Mesenchymal stem cell (in vitro differentiated cells and primary cell): ENCODE results near the gene C19orf53.

Experiments
- DNase-seq: peaks from one replicate; pipeline ENCODE4 v3.0.0-alpha.2; 2013
- H2AFZ ChIP-seq: one replicate; pipeline ENCODE4 v1.6.1; 2013; ENCODE audit warnings: low read depth, mild to moderate bottlenecking, control low read depth, inconsistent platforms, low read length, moderate library complexity
- H2AK5ac ChIP-seq: 2 replicates; pipeline ENCODE4 v1.6.1; 2013; ENCODE audit warnings: low read length, moderate library complexity, mild to moderate bottlenecking, inconsistent platforms; ENCODE audit not compliant: severe bottlenecking
- H2BK120ac ChIP-seq: one replicate; pipeline ENCODE4 v1.6.1; 2013; ENCODE audit warnings: low read depth, mild to moderate bottlenecking, inconsistent platforms, low read length, moderate library complexity
- H2BK12ac ChIP-seq, 2 experiments: one replicate each; pipeline ENCODE4 v1.6.1; 2013; ENCODE audit warnings: inconsistent platforms in 2 of 2, low read length in 2 of 2, mild to moderate bottlenecking in 2 of 2, moderate library complexity in 2 of 2, control low read depth in 1 of 2
- H2BK15ac ChIP-seq: one replicate; pipeline ENCODE4 v1.6.1; 2013; ENCODE audit warnings: mild to moderate bottlenecking, low read depth, inconsistent platforms; ENCODE audit not compliant: poor library complexity, severe bottlenecking
- H2BK5ac ChIP-seq: 2 replicates; pipeline ENCODE4 v1.6.1; 2013; ENCODE audit warnings: low read depth, mild to moderate bottlenecking, low read length, control low read depth, inconsistent platforms; ENCODE audit not compliant: poor library complexity, severe bottlenecking
- H3K14ac ChIP-seq, 2 experiments: one replicate each; pipeline ENCODE4 v1.6.1; 2013; ENCODE audit warnings: inconsistent platforms in 2 of 2, low read length in 2 of 2, control low read depth in 1 of 2, mild to moderate bottlenecking in 1 of 2, moderate library complexity in 1 of 2
- H3K18ac ChIP-seq, 2 experiments: one replicate each; pipeline ENCODE4 v1.6.1; 2013; ENCODE audit warnings: inconsistent platforms in 2 of 2, low read length in 2 of 2, control low read depth in 1 of 2, low read depth in 1 of 2, mild to moderate bottlenecking in 1 of 2
- H3K23ac ChIP-seq, 2 experiments: one replicate each; pipeline ENCODE4 v1.6.1; 2013; ENCODE audit warnings: inconsistent platforms in 2 of 2, low read length in 2 of 2, mild to moderate bottlenecking in 2 of 2, moderate library complexity in 2 of 2, control low read depth in 1 of 2
- H3K27ac ChIP-seq: 2 replicates; pipeline ENCODE4 v1.5.1; 2013; ENCODE audit warnings: mild to moderate bottlenecking, moderate library complexity, low read length, control low read depth, inconsistent platforms; ENCODE audit not compliant: poor library complexity, severe bottlenecking
- H3K27me3 ChIP-seq, 2 experiments: 2 replicates each; pipeline versions ENCODE4 v1.6.1 to v1.7.0; 2013; ENCODE audit warnings: low read length in 2 of 2, mild to moderate bottlenecking in 2 of 2, moderate library complexity in 2 of 2, control low read depth in 1 of 2, inconsistent platforms in 1 of 2; ENCODE audit not compliant: control insufficient read depth in 1 of 2, insufficient read depth in 1 of 2
- H3K36me3 ChIP-seq, 2 experiments: 2 replicates each; pipeline versions ENCODE4 v1.6.1 to v1.7.0; 2013; ENCODE audit warnings: low read length in 2 of 2, control low read depth in 1 of 2, inconsistent platforms in 1 of 2, low read depth in 1 of 2, mild to moderate bottlenecking in 1 of 2; ENCODE audit not compliant: insufficient read depth in 2 of 2, control insufficient read depth in 1 of 2
- H3K4ac ChIP-seq, 2 experiments: one replicate each; pipeline ENCODE4 v1.6.1; 2013; ENCODE audit warnings: inconsistent platforms in 2 of 2, low read length in 2 of 2, mild to moderate bottlenecking in 2 of 2, moderate library complexity in 2 of 2, control low read depth in 1 of 2, low read depth in 1 of 2
- H3K4me1 ChIP-seq: 2 replicates; pipeline ENCODE4 v1.6.1; 2013; ENCODE audit warnings: low read depth, low read length, control low read depth; ENCODE audit not compliant: control insufficient read depth, insufficient read depth
- H3K4me2 ChIP-seq: 2 replicates; pipeline ENCODE4 v1.6.1; 2013; ENCODE audit warnings: low read length, mild to moderate bottlenecking, inconsistent platforms; ENCODE audit not compliant: poor library complexity, severe bottlenecking
- H3K4me3 ChIP-seq, 2 experiments: 2 replicates each; pipeline versions ENCODE4 v1.5.1 to v1.7.0; 2013; ENCODE audit warnings: low read length in 2 of 2, mild to moderate bottlenecking in 2 of 2, control low read depth in 1 of 2, low read depth in 1 of 2; ENCODE audit not compliant: insufficient read depth in 1 of 2
- H3K79me1 ChIP-seq: replicated peaks from 2 replicates; pipeline ENCODE4 v1.6.1; 2013; ENCODE audit warnings: mild to moderate bottlenecking, control low read depth, low read length, inconsistent platforms; ENCODE audit not compliant: poor library complexity, severe bottlenecking
- H3K9ac ChIP-seq: 2 replicates; pipeline ENCODE4 v1.7.0; 2013; ENCODE audit warnings: mild to moderate bottlenecking, low read length, moderate library complexity
- H3K9me3 ChIP-seq: 2 replicates; pipeline ENCODE4 v1.7.0; 2013; ENCODE audit warnings: mild to moderate bottlenecking, low read length; ENCODE audit not compliant: control insufficient read depth
- H4K8ac ChIP-seq: one replicate; pipeline ENCODE4 v1.6.1; 2013; ENCODE audit warnings: inconsistent platforms, mild to moderate bottlenecking, low read length, moderate library complexity
- H4K91ac ChIP-seq: one replicate; pipeline ENCODE4 v1.6.1; 2013; ENCODE audit warnings: mild to moderate bottlenecking, low read length, inconsistent platforms
- WGBS: methylation state at CpG from one replicate; pipeline ENCODE4 v1.1.7; 2013; ENCODE audit warnings: mixed read lengths; 5-methylcytosine and 5-hydroxymethylcytosine counted together

The C19orf53 gene

GRCh38 chr19:13731147-13731964 lies 42.9 kb upstream of the C19orf53 start:
- Histone ChIP-seq H3K14ac (peak overlapping the region in 1 of 2 experiments; percentile 86), H2BK15ac (peak overlapping the region; percentile 96), H3K9ac (peak overlapping the region; percentile 97), H3K4me2 (peak overlapping the region; percentile 99), H3K4ac (peak overlapping the region; percentile 95 to 98), H3K18ac (peak overlapping the region; percentile 94 to 98), H3K4me3 (peak overlapping the region; percentile 60 to 83), H2BK12ac (peak overlapping the region; percentile 89 to 93), H3K4me1 (peaks cover 15% of the 10 kb centered on the region), H3K27me3 (no peaks in the 10 kb centered on the region), H2BK120ac (peak overlapping the region; percentile 79), H2BK5ac (peak overlapping the region; percentile 99), H4K91ac (peak overlapping the region; percentile 93), H3K79me1 (peaks cover 19% of the 10 kb centered on the region), H2AFZ (peak overlapping the region; percentile 49), H3K9me3 (no peaks in the 10 kb centered on the region), H2AK5ac (peak overlapping the region; percentile 99), H4K8ac (peak overlapping the region; percentile 95), H3K27ac (peak overlapping the region; percentile 100), H3K36me3 (peaks cover 16 to 19% of the 10 kb centered on the region in 2 experiments), H3K23ac (peak overlapping the region in 1 of 2 experiments; percentile 60)
- WGBS: under 1% methylated on average over 39 of the region's 39 CpGs
- DNase-seq: peak; percentile 98

- Histone ChIP-seq H3K27ac (no peak overlapping the region), H3K4me1 (peaks cover 15% of the 10 kb centered on the region), H2BK120ac (no peak overlapping the region), H2BK15ac (no peak overlapping the region), H3K79me1 (peaks cover 19% of the 10 kb centered on the region), H2AFZ (no peak overlapping the region), H2AK5ac (peak overlapping the region; percentile 99), H3K4me2 (peak overlapping the region; percentile 99), H3K27me3 (no peaks in the 10 kb centered on the region), H3K4me3 (peak overlapping the region in 1 of 2 experiments; percentile 83), H4K8ac (no peak overlapping the region), H3K36me3 (peaks cover 16 to 24% of the 10 kb centered on the region in 2 experiments), H3K23ac (no peak overlapping the region), H4K91ac (no peak overlapping the region), H3K14ac (no peak overlapping the region), H2BK12ac (no peak overlapping the region), H3K4ac (peak overlapping the region in 1 of 2 experiments; percentile 98), H3K9me3 (no peaks in the 10 kb centered on the region), H3K18ac (no peak overlapping the region), H2BK5ac (no peak overlapping the region), H3K9ac (peak overlapping the region; percentile 97)
- DNase-seq: no peak
- WGBS: 95% methylated on average over 8 of the region's 8 CpGs
These were observed 41.9 kb upstream of the C19orf53 start for GRCh38 chr19:13732337-13732736.

GRCh38 chr19:13734751-13735150 lies 39.5 kb upstream of the C19orf53 start:
- Histone ChIP-seq H3K4me2 (no peak overlapping the region), H2AFZ (no peak overlapping the region), H4K8ac (no peak overlapping the region), H3K4me1 (peaks cover 13% of the 10 kb centered on the region), H3K18ac (no peak overlapping the region), H3K27me3 (no peaks in the 10 kb centered on the region), H3K79me1 (peaks cover 19% of the 10 kb centered on the region), H3K4ac (no peak overlapping the region), H2BK120ac (no peak overlapping the region), H2BK15ac (no peak overlapping the region), H3K9me3 (no peaks in the 10 kb centered on the region), H3K23ac (no peak overlapping the region), H2BK5ac (no peak overlapping the region), H3K27ac (no peak overlapping the region), H3K14ac (no peak overlapping the region), H2BK12ac (no peak overlapping the region), H3K36me3 (peaks cover 16 to 40% of the 10 kb centered on the region in 2 experiments), H4K91ac (no peak overlapping the region), H2AK5ac (no peak overlapping the region), H3K4me3 (no peak overlapping the region), H3K9ac (no peak overlapping the region)
- WGBS: 100% methylated on average over 2 of the region's 2 CpGs
- no peak for DNase-seq

GRCh38 chr19:13738073-13738472 lies 36.2 kb upstream of the C19orf53 start:
- H3K9ac ChIP-seq: no peak overlapping the region
- no peak overlapping the region for H3K4me3 ChIP-seq
- no CpG with 5 or more reads among the region's 1 CpG for WGBS
- H3K27ac ChIP-seq: no peak overlapping the region
- no peak overlapping the region for H2BK12ac ChIP-seq
- no peak overlapping the region for H4K91ac ChIP-seq
- H3K4ac ChIP-seq: no peak overlapping the region
- H3K9me3 ChIP-seq: no peaks in the 10 kb centered on the region
- no peak for DNase-seq
- H3K36me3 ChIP-seq: peaks cover 18 to 49% of the 10 kb centered on the region in 2 experiments
- no peak overlapping the region for H3K23ac ChIP-seq
- no peak overlapping the region for H2BK5ac ChIP-seq
- H2AFZ ChIP-seq: no peak overlapping the region
- H2BK15ac ChIP-seq: no peak overlapping the region
- H2AK5ac ChIP-seq: no peak overlapping the region
- no peaks in the 10 kb centered on the region for H3K27me3 ChIP-seq
- H3K14ac ChIP-seq: no peak overlapping the region
- H3K18ac ChIP-seq: no peak overlapping the region
- H3K4me2 ChIP-seq: no peak overlapping the region
- H3K79me1 ChIP-seq: peaks cover 11% of the 10 kb centered on the region
- H3K4me1 ChIP-seq: peaks cover 2% of the 10 kb centered on the region
- H2BK120ac ChIP-seq: no peak overlapping the region
- no peak overlapping the region for H4K8ac ChIP-seq
